GM12874 (cell line): ENCODE measurements around the gene TRAT1.

Experiments
- TF ChIP-seq, protein P1 (sequence below): IDR thresholded peaks from 2 replicates; pipeline ENCODE4 v1.5.1; 2011; ENCODE audit warnings: low read depth, mild to moderate bottlenecking, control low read depth, low read length, moderate library complexity; ENCODE audit not compliant: insufficient read depth

Gene TRAT1, protein sequence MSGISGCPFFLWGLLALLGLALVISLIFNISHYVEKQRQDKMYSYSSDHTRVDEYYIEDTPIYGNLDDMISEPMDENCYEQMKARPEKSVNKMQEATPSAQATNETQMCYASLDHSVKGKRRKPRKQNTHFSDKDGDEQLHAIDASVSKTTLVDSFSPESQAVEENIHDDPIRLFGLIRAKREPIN

DNA sequence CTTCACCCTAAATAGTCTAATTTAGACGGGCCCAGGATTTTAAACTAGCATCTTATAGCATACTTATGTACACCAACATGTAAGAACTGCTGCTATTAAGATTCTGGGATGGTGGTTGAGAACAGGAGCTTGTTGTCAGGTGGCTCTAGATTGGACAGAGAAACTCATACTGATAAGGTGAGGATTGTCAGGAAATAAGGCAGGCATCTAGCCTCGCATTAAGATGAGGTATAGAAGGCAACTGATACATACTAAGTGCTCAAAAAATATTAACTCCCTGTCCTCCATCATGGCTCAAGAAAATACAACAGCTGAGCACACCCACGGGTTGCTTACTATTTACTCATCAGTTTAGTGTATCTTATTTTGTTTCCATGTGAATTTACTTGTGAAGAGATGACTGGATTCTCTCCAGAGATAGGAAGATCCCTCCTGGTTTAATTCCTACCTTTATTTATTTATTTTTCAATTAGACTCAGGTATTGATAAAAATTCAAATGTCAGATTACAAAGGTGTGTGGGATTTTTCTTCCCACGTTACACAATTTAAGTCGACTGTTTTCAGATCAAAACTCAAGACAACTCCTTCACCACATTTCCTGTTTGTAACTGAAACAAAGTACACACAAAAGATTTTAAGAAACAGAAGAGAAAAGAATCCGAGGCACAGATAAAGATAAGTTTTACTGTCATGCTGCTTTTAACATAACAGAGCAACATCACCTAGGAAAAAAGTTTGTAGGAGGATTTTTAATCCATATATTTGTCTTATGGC lies at the start of gene TRAT1:
TRAT1 (plus strand) TSS at position 664 of the 775 bp plus-strand sequence. CDS start 142 bp downstream, outside the sequence.
- TF ChIP-seq, protein P1, sequence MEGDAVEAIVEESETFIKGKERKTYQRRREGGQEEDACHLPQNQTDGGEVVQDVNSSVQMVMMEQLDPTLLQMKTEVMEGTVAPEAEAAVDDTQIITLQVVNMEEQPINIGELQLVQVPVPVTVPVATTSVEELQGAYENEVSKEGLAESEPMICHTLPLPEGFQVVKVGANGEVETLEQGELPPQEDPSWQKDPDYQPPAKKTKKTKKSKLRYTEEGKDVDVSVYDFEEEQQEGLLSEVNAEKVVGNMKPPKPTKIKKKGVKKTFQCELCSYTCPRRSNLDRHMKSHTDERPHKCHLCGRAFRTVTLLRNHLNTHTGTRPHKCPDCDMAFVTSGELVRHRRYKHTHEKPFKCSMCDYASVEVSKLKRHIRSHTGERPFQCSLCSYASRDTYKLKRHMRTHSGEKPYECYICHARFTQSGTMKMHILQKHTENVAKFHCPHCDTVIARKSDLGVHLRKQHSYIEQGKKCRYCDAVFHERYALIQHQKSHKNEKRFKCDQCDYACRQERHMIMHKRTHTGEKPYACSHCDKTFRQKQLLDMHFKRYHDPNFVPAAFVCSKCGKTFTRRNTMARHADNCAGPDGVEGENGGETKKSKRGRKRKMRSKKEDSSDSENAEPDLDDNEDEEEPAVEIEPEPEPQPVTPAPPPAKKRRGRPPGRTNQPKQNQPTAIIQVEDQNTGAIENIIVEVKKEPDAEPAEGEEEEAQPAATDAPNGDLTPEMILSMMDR = no peak

DNA sequence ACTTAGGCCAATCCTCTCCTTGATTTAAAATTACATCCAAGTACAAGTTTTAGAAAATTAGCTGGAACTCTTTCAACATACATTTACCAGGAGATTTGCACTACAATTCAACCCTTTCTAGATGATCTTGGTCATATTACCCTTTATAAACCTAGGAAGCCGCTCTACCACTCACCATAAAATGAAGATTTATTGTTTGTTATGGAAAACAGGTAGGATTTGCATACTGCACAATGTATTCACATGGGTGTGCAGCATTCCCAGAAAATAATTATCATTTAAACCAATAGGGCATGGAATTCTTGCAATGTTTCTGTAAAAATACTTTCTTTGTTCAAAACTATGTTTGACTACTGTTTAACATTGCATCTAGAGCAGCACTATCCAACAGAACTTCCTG lies 46.9 kb upstream of the TRAT1 start:
- TF ChIP-seq, protein P1 = no peak

DNA sequence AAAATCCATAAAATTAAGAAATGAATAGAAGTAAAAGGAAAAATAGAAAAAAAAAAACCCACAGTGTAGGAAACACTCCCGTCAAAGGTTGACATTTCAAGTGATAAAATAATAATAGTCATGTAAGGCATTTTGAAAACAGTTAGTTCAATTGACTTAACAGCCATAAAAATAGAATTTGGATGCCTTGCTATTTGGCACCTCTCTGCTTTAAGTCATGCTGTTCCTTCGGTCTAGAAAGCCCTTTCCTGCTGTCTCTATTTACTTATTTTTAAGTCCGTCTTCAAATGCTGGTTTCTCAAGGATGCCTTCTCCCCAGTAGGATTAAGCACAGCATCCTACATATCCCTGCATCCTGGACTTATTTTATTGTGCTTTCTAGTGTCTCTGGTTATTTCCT lies 43.1 kb upstream of the TRAT1 start:
- TF ChIP-seq, protein P1 = no peak

DNA sequence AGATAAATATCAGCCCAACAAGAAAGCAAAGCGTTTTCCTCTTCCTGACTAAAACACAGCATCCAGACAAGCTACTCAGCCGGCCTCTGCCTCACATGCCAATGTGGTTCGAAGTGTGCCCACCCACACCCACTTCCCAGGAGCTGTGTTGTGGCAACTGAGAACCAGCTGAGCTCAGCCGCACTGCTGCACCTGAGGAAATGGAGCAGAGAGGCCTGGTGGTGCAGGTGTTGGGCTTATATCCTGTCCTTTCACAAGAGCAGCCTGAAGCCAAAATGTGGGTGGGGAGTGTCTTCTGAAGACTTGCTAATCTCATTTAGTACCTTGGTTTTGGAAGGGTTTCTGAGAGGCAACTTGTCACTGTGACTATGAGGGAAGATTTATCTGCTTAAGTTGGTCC lies 42.4 kb upstream of the TRAT1 start:
- TF ChIP-seq, protein P1 = no peak

DNA sequence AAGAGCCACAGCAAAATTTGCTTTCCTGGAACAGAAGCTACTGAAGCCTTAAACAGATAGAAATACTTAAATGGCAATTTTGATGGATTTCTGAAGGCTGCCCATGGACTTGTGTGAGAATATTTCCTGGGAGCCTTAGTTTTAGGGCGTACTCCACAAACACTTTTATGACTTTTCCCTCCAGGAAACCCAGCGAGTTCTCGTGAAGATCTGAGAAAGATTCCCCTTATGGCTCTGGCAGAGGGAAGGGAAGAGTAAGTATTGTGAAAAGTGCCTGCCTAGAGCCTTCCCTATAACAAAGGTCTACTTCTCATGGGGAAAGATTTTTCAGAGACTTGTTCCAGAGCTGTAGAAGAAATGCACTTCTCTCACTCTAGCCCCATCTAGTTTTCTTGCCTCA lies 31.1 kb upstream of the TRAT1 start:
- TF ChIP-seq, protein P1 = no peak

DNA sequence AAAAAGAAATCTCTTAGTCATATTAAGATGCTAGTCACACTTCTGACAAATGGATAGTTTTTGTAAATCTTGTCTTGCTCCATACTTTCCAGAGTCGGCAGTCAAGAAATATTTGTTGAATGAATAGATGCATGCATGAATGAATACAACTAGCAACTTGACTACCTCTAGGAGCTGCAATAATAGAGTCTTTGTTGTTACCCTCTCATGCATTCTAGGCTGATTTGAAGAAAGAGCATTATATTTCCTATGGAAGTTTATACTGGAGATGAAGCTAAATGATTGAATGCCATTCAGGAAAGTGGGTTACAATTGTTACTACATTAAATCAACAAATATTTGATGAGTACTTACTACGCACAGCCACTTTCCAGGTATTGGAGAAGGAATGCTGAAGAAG lies 18.1 kb upstream of the TRAT1 start:
- TF ChIP-seq, protein P1 = no peak

DNA sequence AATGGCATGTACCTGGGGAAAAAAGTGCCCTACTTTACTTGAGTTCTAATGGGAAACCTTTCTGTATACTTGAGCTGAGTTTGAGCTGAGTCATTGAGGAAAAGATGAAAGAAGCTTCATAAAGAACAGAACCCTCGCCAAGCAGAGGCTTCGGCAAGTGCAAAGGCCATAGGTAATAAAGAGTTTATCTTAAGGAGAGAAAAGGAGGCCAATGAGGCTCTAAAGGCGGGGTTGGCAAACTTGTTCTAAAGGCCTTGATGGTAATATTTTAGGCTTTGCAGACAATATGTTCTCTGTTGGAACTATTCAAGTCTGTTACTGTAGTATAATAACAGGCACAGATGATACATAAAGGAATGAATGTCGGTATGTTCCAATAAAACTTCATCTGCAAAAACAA lies 17.6 kb upstream of the TRAT1 start:
- TF ChIP-seq, protein P1 = no peak
